GM19238 (cell line): Measurements from ENCODE around the gene TRAPPC6A.
A peak's percentile ranks its signal among the peaks of the same experiment; 100 is the strongest.

ENCODE experiments used
- DNase-seq: peaks from one replicate; pipeline ENCODE4 v3.0.0; 2011; ENCODE audit warnings: low spot score; ENCODE audit not compliant: insufficient read length

Gene TRAPPC6A

GRCh38 chr19:45177817-45178261, at the start of gene TRAPPC6A:
Gene TRAPPC6A (minus strand): TSS chr19:45178237. CDS start chr19:45178218, 19 bp downstream.
- DNase-seq, result no peak

GRCh38 chr19:45224645-45225044, 46.6 kb upstream of the TRAPPC6A start:
- DNase-seq, result no peak

- DNase-seq, result no peak
These were observed 45.8 kb upstream of the TRAPPC6A start for GRCh38 chr19:45223879-45224278.

- DNase-seq, result no peak
These were observed 44.7 kb upstream of the TRAPPC6A start for GRCh38 chr19:45222724-45223123.

- DNase-seq, result no peak
These were observed 41.1 kb upstream of the TRAPPC6A start for GRCh38 chr19:45218911-45219743.

GRCh38 chr19:45218426-45218825, 40.4 kb upstream of the TRAPPC6A start:
- no peak for DNase-seq

GRCh38 chr19:45217957-45218334, 39.9 kb upstream of the TRAPPC6A start:
- DNase-seq, result no peak

- no peak for DNase-seq
These were observed 39.3 kb upstream of the TRAPPC6A start for GRCh38 chr19:45217193-45217956.

GRCh38 chr19:45216667-45217066, 38.6 kb upstream of the TRAPPC6A start:
- DNase-seq, result no peak

GRCh38 chr19:45215391-45216191, 37.6 kb upstream of the TRAPPC6A start:
- DNase-seq, result no peak

GRCh38 chr19:45213031-45213430, 35.0 kb upstream of the TRAPPC6A start:
- no peak for DNase-seq

GRCh38 chr19:45211751-45212381, 33.8 kb upstream of the TRAPPC6A start:
- DNase-seq, result no peak

- no peak for DNase-seq
These were observed 28.3 kb upstream of the TRAPPC6A start for GRCh38 chr19:45206328-45206727.

- no peak for DNase-seq
These were observed 27.8 kb upstream of the TRAPPC6A start for GRCh38 chr19:45205810-45206209.

GRCh38 chr19:45202637-45203036, 24.6 kb upstream of the TRAPPC6A start:
- DNase-seq, result no peak

GRCh38 chr19:45200568-45200967, 22.5 kb upstream of the TRAPPC6A start:
- no peak for DNase-seq

GRCh38 chr19:45195764-45196163, 17.7 kb upstream of the TRAPPC6A start:
- no peak for DNase-seq

- no peak for DNase-seq
These were observed 13.3 kb upstream of the TRAPPC6A start for GRCh38 chr19:45191375-45191774.

- DNase-seq, result no peak
These were observed 11.9 kb upstream of the TRAPPC6A start for GRCh38 chr19:45189971-45190370.

- peak; percentile 70 for DNase-seq
These were observed 9.5 kb upstream of the TRAPPC6A start for GRCh38 chr19:45187421-45188100.
